Measurements from ENCODE around the gene MEGF10. TPM values are rescaled to one million over a fixed set of nuclear protein-coding genes. Genes with fewer than 3 reads are reported as not detected.

Gene MEGF10
- total and polyA plus RNA-seq, 10 of the 15 experiments (the other 5 are each of a cell fraction or from before 2014, with no cell fraction given): 0.03 to 0.21 (median 0.05) TPM; not detected in 5

GRCh38 chr5:127410959-127411358, 120.4 kb downstream of the MEGF10 start:
- ChIA-PET RAD21 (ENCODE audit: unreplicated experiment) (no interaction called here), POLR2A (no interaction called here), CTCF (no interaction called here), SMC1A (ENCODE audit: uncharacterized antibody, unreplicated experiment) (no interaction called here)
- Histone ChIP-seq H3K4me3 (no peak overlapping the region), H4K20me1 (ENCODE audit: control insufficient read depth, insufficient read depth) (no peaks in the 10 kb centered on the region), H3K27ac (ENCODE audit: control insufficient read depth, insufficient read depth) (peak overlapping the region; percentile 17; the same call in 1 of the 2 replicates), H3K79me2 (ENCODE audit: control insufficient read depth, insufficient read depth, low read length) (no peaks in the 10 kb centered on the region), H3K9me3 (replicated peaks; ENCODE audit: control insufficient read depth, insufficient read depth, low read length) (no peaks in the 10 kb centered on the region), H3K4me1 (ENCODE audit: control insufficient read depth, insufficient read depth, low read length) (peaks cover 11% of the 10 kb centered on the region), H3K27me3 (replicated peaks in 1 of 2; ENCODE audit: control insufficient read depth in 2 of 2, insufficient read depth in 2 of 2, low read length in 1 of 2) (no peaks in the 10 kb centered on the region), H2AFZ (ENCODE audit: control insufficient read depth, low read depth, low read length) (peak overlapping the region; percentile 44; the same call in 1 of the 2 replicates), H3K9ac (ENCODE audit: control insufficient read depth, insufficient read depth, low read length) (no peak overlapping the region), H3K36me3 (ENCODE audit: control insufficient read depth in 2 of 2, insufficient read depth in 2 of 2, low read length in 1 of 2) (no peaks in the 10 kb centered on the region), H3K4me2 (ENCODE audit: control insufficient read depth, insufficient read depth) (no peak overlapping the region)
- BruUV-seq (replicated peaks): no TSS peak
- DNase-seq (ENCODE audit: low read depth, low spot score) (peak; percentile 51), ATAC-seq (peak; percentile 87), FAIRE-seq (peak; percentile 49)
- intact Hi-C loops (cut with micrococcal nuclease; ENCODE audit: unreplicated experiment): no loop called here
- in situ Hi-C loops (cut with MboI): no loop called here
- WGBS (ENCODE audit: insufficient coverage, insufficient replicate concordance, low lambda C conversion rate, missing lambda C conversion rate): 1% methylated on average over 4 of the region's 4 CpGs
- no peak for TF ChIP-seq SMARCA5 (IDR thresholded peaks at IDR 0.05)
- no peak for TF ChIP-seq HDGF (IDR thresholded peaks at IDR 0.05)
- 0 out of 4 replicates have a peak, but pooled peaks of 1 of the 2 experiments have one; percentile 5 for TF ChIP-seq ETV6 (conservative IDR thresholded peaks at IDR 0.05 in 1 of 2, IDR thresholded peaks at IDR 0.05 in 1 of 2; ENCODE audit: borderline replicate concordance in 1 of 2, low read depth in 1 of 2)
- TF ChIP-seq SKIL (IDR thresholded peaks at IDR 0.05; ENCODE audit: low read depth, poor library complexity, severe bottlenecking): no peak
- no peak for TF ChIP-seq SIN3A (IDR thresholded peaks at IDR 0.05; ENCODE audit: low read depth, low read length)
- no peak for TF ChIP-seq CBX3 (IDR thresholded peaks at IDR 0.05; ENCODE audit: borderline replicate concordance, low read depth)
- no peak for TF ChIP-seq SUZ12 (IDR thresholded peaks at IDR 0.05; ENCODE audit: unreplicated experiment)
- 0 out of 2 replicates have a peak, but pooled peaks have one; percentile 23 for TF ChIP-seq ZBED1 (IDR thresholded peaks at IDR 0.05; ENCODE audit: borderline replicate concordance)
- no peak for TF ChIP-seq FOXK2 (IDR thresholded peaks at IDR 0.05)
- TF ChIP-seq NFYA (IDR thresholded peaks at IDR 0.05; ENCODE audit: borderline replicate concordance, low read depth, low read length): no peak
- TF ChIP-seq NBN (IDR thresholded peaks at IDR 0.05): no peak
- TF ChIP-seq USF1 (IDR thresholded peaks at IDR 0.05; ENCODE audit: borderline replicate concordance, extremely low read length, insufficient read depth, low read depth, low read length): no peak
- TF ChIP-seq ASH2L (IDR thresholded peaks at IDR 0.05; ENCODE audit: borderline replicate concordance, low read depth): no peak
- TF ChIP-seq, protein P1, sequence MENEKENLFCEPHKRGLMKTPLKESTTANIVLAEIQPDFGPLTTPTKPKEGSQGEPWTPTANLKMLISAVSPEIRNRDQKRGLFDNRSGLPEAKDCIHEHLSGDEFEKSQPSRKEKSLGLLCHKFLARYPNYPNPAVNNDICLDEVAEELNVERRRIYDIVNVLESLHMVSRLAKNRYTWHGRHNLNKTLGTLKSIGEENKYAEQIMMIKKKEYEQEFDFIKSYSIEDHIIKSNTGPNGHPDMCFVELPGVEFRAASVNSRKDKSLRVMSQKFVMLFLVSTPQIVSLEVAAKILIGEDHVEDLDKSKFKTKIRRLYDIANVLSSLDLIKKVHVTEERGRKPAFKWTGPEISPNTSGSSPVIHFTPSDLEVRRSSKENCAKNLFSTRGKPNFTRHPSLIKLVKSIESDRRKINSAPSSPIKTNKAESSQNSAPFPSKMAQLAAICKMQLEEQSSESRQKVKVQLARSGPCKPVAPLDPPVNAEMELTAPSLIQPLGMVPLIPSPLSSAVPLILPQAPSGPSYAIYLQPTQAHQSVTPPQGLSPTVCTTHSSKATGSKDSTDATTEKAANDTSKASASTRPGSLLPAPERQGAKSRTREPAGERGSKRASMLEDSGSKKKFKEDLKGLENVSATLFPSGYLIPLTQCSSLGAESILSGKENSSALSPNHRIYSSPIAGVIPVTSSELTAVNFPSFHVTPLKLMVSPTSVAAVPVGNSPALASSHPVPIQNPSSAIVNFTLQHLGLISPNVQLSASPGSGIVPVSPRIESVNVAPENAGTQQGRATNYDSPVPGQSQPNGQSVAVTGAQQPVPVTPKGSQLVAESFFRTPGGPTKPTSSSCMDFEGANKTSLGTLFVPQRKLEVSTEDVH (IDR thresholded peaks at IDR 0.05; ENCODE audit: low read depth, partially characterized antibody): no peak
- no peak for TF ChIP-seq KLF5 (IDR thresholded peaks at IDR 0.05; ENCODE audit: partially characterized antibody)
- TF ChIP-seq SIX5 (IDR thresholded peaks at IDR 0.05; ENCODE audit: low read depth, low read length, severe bottlenecking): no peak
- TF ChIP-seq CHD2 (IDR thresholded peaks at IDR 0.05; ENCODE audit: borderline replicate concordance, low read depth, low read length): no peak
- no peak for TF ChIP-seq TCF12 (IDR thresholded peaks at IDR 0.05; ENCODE audit: low read depth, low read length)
- TF ChIP-seq POLR2AphosphoS2 (IDR thresholded peaks at IDR 0.05; ENCODE audit: low read depth, low read length): no peak
- TF ChIP-seq ZNF207 (IDR thresholded peaks at IDR 0.05; ENCODE audit: borderline replicate concordance): no peak
